Type B pancreatic cell (in vitro differentiated cells): ENCODE data around the gene GTPBP3. TPM values are rescaled to one million over a fixed set of nuclear protein-coding genes. Genes with fewer than 3 reads are reported as not detected.

Experiments used
- DNase-seq: peaks from one replicate; pipeline ENCODE4 v3.0.0; 2021; ENCODE audit warnings: mixed read lengths; ENCODE audit not compliant: unreplicated experiment; ENCODE audit errors: extremely low spot score
- H3K27ac Mint-ChIP-seq: 2 replicates; pipeline ENCODE4 v1.8.0; 2021; ENCODE audit warnings: mild to moderate bottlenecking, mixed read lengths
- H3K27me3 Mint-ChIP-seq: 2 replicates; pipeline ENCODE4 v1.8.0; 2021; ENCODE audit warnings: mixed read lengths
- H3K36me3 Mint-ChIP-seq: 2 replicates; pipeline ENCODE4 v1.8.0; 2021; ENCODE audit warnings: mixed read lengths
- H3K4me1 Mint-ChIP-seq: one replicate; pipeline ENCODE4 v1.8.0; 2021; ENCODE audit warnings: mixed read lengths; ENCODE audit not compliant: unreplicated experiment
- H3K4me3 Mint-ChIP-seq: 2 replicates; pipeline ENCODE4 v1.8.0; 2021; ENCODE audit warnings: mild to moderate bottlenecking, mixed read lengths
- H3K9me3 Mint-ChIP-seq: 2 replicates; pipeline ENCODE4 v1.8.0; 2021; ENCODE audit warnings: mixed read lengths
- total RNA-seq: library from RNA; stranded (reverse); gene quantifications from 2 replicates; pipeline ENCODE4 v1.2.1, GENCODE V29; 2021; ENCODE audit warnings: low replicate concordance
- TF ChIP-seq, protein P1 (sequence below): fragments of 200-600 bp; sonication (generic); conservative IDR thresholded peaks from 2 replicates; pipeline ENCODE4 v1.5.0; 2021; ENCODE audit warnings: antibody characterized with exemption, mild to moderate bottlenecking

GTPBP3 gene
- total RNA-seq, 1 donor from 2014 or later, result 48.4 TPM

DNA sequence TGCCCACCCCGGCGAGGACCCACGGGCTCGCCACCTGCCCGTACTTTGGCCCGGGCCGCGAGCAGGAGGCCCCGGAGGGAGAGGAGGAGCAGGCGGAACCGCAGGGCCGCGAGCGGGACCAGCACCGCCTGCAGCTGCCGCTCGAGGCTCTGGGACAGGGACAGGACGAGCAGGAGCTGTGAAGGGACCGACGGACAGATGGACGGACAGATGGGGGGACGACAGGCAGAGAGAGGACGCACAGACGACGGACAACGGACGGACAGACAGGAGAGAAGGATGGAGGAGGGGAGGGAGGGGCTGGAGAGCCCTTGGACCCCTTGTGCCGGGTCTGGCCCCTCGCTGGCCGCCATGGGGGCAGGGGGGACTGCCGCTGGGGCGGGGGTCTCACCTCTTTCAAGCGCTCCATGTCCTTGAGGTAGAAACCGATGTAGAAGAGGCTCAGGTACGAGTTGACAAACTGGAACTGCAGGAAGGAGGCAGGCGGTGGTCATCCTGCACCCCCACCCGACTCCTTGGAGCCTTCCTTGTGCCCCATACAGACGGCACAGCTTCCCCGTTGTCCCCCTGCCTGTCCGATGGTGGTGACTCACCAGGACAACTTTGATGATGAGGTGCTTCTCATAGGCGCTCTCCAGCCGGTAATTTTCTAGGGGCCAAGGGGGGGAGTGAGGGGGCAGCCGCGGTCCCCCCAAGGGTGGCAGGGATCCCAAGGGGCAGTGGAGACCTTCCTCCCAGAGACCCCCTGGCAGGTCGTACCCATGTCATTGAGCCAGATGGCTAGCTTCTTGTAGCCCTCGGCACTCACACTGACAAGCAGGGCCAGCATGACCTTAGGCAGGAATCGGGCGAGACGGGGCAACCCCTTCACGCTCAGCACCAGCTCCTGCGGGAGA, 7.7 kb upstream of the GTPBP3 start:
- H3K27me3 Mint-ChIP-seq, result peaks cover 10% of the 10 kb centered on the region
- peak overlapping the region; percentile 39 for H3K27ac Mint-ChIP-seq
- peaks cover 9% of the 10 kb centered on the region for H3K4me1 Mint-ChIP-seq
- peaks cover 9% of the 10 kb centered on the region for H3K36me3 Mint-ChIP-seq
- TF ChIP-seq, protein P1, sequence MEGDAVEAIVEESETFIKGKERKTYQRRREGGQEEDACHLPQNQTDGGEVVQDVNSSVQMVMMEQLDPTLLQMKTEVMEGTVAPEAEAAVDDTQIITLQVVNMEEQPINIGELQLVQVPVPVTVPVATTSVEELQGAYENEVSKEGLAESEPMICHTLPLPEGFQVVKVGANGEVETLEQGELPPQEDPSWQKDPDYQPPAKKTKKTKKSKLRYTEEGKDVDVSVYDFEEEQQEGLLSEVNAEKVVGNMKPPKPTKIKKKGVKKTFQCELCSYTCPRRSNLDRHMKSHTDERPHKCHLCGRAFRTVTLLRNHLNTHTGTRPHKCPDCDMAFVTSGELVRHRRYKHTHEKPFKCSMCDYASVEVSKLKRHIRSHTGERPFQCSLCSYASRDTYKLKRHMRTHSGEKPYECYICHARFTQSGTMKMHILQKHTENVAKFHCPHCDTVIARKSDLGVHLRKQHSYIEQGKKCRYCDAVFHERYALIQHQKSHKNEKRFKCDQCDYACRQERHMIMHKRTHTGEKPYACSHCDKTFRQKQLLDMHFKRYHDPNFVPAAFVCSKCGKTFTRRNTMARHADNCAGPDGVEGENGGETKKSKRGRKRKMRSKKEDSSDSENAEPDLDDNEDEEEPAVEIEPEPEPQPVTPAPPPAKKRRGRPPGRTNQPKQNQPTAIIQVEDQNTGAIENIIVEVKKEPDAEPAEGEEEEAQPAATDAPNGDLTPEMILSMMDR, result no peak
- H3K4me3 Mint-ChIP-seq, result peak overlapping the region; percentile 41
- no peak for DNase-seq
- H3K9me3 Mint-ChIP-seq, result no peaks in the 10 kb centered on the region

DNA sequence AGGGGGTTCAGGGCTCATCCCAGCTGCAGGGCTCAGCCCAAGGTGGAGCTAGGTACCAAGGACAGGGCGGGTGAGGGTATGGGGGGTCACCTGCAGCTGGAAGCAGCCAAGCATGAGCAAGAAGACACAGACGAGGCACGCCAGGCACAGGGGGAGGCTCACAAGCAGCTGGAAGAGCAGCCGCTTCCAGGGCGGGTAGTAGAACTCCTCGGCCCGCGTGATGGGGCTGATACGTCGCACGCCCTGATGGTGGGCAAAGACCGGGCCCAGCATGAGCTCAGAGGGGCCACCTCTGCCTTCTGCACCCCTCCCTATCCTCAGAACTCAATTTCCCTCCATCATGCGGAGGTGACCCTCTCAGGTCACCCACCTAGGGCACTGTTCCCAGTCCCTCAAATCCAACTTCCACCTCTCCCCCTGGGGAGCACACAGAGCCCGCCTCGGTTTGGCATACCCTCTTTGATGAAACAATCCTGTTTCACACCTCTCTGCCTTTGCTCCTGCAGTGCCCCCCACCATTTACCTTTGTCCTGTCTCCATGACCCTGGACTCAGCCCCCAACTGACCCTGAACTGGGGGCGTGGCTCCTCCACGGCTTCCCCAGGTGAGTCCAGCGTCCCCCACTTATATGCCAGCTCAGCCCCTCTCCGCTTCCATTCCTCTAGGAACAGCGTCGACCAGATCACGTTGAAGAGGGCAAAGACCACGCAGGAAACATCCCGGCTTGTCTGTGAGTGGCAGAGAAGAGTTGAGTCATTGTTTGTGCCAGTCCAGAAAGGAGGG, 6.9 kb upstream of the GTPBP3 start:
- peaks cover 9% of the 10 kb centered on the region for H3K36me3 Mint-ChIP-seq
- no peaks in the 10 kb centered on the region for H3K9me3 Mint-ChIP-seq
- DNase-seq, result no peak
- TF ChIP-seq, protein P1, result no peak
- peaks cover 13% of the 10 kb centered on the region for H3K27me3 Mint-ChIP-seq
- peak overlapping the region; percentile 43 for H3K4me3 Mint-ChIP-seq
- H3K4me1 Mint-ChIP-seq, result peaks cover 16% of the 10 kb centered on the region
- peak overlapping the region; percentile 11 for H3K27ac Mint-ChIP-seq

DNA sequence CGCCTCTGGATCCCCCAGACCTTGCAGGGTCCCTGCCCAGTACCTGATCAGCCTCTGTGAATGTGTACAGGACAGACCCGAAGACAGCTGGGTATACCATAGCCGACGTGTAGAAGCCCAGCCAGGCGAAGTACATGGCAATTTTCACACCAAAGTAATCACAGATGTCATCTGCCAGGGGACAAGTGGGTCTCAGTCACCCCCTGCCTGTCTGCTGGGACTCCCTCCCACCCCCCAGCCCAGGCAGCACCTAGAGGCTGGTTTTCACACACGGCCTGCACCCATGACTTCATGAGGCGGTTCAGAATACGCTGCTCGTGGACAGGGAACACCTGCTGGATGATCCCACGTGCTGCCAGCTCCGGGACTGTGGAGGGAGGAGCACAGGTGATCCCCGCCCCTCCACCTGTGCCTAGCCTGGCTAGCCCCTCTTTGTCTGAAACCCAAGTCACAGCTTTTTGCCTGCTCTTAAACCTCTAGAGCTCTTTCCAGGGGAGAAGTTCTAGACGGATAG, 6.3 kb upstream of the GTPBP3 start:
- no peak for DNase-seq
- peak overlapping the region; percentile 21 for H3K27ac Mint-ChIP-seq

DNA sequence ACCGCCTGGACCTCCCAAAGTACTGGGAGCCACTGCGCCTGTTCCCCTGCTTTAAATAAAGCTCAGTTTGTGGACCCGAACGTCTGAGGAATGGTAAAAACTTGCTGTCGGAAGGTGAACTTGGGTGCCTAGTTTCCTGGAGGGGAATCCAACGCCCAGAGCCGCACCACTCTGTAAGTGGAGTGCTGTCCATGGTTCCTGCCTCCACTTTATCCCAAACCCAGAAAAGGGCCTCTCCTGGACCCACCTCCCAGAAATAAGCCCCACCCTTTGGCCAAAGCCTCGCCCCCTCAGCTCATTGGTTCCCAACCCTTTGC, 5.0 kb upstream of the GTPBP3 start:
- Mint-ChIP-seq H3K4me1 (peaks cover 19% of the 10 kb centered on the region), H3K27me3 (peaks cover 13% of the 10 kb centered on the region), H3K36me3 (peaks cover 9% of the 10 kb centered on the region), H3K27ac (peak overlapping the region; percentile 53), H3K4me3 (peak overlapping the region; percentile 67), H3K9me3 (no peaks in the 10 kb centered on the region)
- TF ChIP-seq, protein P1, result no peak
- no peak for DNase-seq

More for the DNA sequence above, 6.3 kb upstream of the GTPBP3 start:
- peak overlapping the region; percentile 43 for H3K4me3 Mint-ChIP-seq
- H3K4me1 Mint-ChIP-seq, result peaks cover 16% of the 10 kb centered on the region
- peaks cover 9% of the 10 kb centered on the region for H3K36me3 Mint-ChIP-seq
- no peaks in the 10 kb centered on the region for H3K9me3 Mint-ChIP-seq
- TF ChIP-seq, protein P1, result no peak
- H3K27me3 Mint-ChIP-seq, result peaks cover 13% of the 10 kb centered on the region

DNA sequence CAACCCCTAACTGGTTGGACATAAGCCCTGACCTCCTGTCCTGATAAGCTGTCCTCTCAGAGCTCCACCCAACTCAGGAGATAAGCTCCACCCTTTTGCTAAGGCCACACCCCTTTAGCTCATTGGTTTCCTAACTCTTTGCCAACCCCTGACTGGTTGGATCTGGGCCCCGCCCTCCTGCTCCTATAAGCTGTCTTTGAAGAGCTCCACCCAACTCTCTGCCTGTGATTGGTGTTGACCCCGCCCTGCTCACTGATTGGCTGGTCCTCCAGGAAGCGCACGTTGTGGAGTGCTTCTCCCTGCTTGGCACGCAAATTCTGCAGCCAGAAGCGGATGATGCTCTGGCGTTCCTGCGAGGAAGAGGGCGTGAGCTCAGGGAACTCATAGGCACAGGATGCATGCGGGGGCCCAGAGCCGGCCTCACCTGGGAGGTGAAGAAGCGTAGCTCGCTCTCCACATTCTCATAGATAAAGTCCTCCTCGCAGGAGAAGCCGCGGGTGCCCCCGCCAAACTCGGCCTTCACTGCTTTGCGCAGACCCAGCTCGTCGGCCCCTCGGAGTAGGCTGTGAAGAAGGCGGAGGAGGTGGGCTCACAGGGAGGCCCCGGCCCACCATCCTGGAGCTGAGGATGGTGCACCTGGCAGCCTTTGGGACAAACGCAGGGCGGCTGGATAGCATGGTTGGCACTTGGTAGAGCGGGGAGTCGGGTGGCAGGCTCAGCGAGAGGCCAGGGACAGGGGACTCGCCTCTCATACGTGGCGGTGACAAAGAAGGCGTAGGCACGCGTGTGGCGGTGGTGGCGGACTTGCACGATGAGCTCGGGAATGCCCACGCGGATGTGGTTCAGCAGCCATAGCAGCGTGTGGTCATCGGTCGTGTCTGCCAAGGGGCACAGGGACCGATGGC, 4.4 kb upstream of the GTPBP3 start:
- Mint-ChIP-seq H3K4me3 (peak overlapping the region; percentile 67), H3K36me3 (peaks cover 9% of the 10 kb centered on the region), H3K9me3 (no peaks in the 10 kb centered on the region), H3K4me1 (peaks cover 16% of the 10 kb centered on the region), H3K27me3 (peaks cover 10% of the 10 kb centered on the region), H3K27ac (peak overlapping the region; percentile 53)
- TF ChIP-seq, protein P1, result no peak
- no peak for DNase-seq
